Keratinocyte (primary cell): ENCODE measurements around the gene ZMYND8. TPM values are rescaled to one million over a fixed set of nuclear protein-coding genes. Genes with fewer than 3 reads are reported as not detected.

ENCODE experiments used
- DNase-seq: peaks from one replicate; pipeline ENCODE4 v3.0.0-alpha.2; 2011; ENCODE audit warnings: low read depth, missing footprints, low spot score
- FAIRE-seq: peaks from 2 replicates; lab custom pipeline; 2011; peaks lifted over from hg19 to GRCh38; lab: Jason Lieb, UNC
- H2AFZ ChIP-seq: 2 replicates; pipeline ENCODE4 v1.6.0; 2012; ENCODE audit warnings: low read length, control low read depth, inconsistent platforms; ENCODE audit not compliant: control insufficient read depth
- H3K27ac ChIP-seq: 2 replicates; pipeline ENCODE4 v1.5.1; 2011; ENCODE audit warnings: low read length; ENCODE audit not compliant: control insufficient read depth, insufficient read depth
- H3K27me3 ChIP-seq: 3 replicates; pipeline ENCODE4 v1.6.0; 2011; ENCODE audit warnings: low read length; ENCODE audit not compliant: control insufficient read depth, insufficient read depth; ENCODE audit errors: extremely low read depth
- H3K36me3 ChIP-seq, 2 experiments: 2 replicates in 1 of 2; 3 replicates in 1 of 2; pipeline ENCODE4 v1.5.1; 2011; ENCODE audit warnings: low read length in 2 of 2, mild to moderate bottlenecking in 1 of 2; ENCODE audit not compliant: control insufficient read depth in 2 of 2, insufficient read depth in 2 of 2; ENCODE audit errors: extremely low read depth in 1 of 2
- H3K4me1 ChIP-seq: 3 replicates; pipeline ENCODE4 v1.5.1; 2011; ENCODE audit warnings: low read length; ENCODE audit not compliant: control insufficient read depth, insufficient read depth; ENCODE audit errors: extremely low read depth
- H3K4me2 ChIP-seq: 3 replicates; pipeline ENCODE4 v1.6.0; 2011; ENCODE audit warnings: low read depth, low read length; ENCODE audit not compliant: control insufficient read depth, insufficient read depth; ENCODE audit errors: extremely low read depth
- H3K4me3 ChIP-seq, 3 experiments: fragments of 200-600 bp in 1 of 3; sonication (generic) in 1 of 3; 2 replicates in 2 of 3; 3 replicates in 1 of 3; pipeline ENCODE4 v1.5.1; 2011 to 2016; ENCODE audit warnings: low read length in 3 of 3, mild to moderate bottlenecking in 3 of 3, control low read depth in 2 of 3, inconsistent platforms in 1 of 3, low read depth in 1 of 3, mixed read lengths in 1 of 3, mixed run types in 1 of 3, moderate library complexity in 1 of 3; ENCODE audit not compliant: control insufficient read depth in 2 of 3, insufficient read depth in 2 of 3; ENCODE audit errors: extremely low read depth in 1 of 3
- H3K79me2 ChIP-seq: 2 replicates; pipeline ENCODE4 v1.6.0; 2012; ENCODE audit warnings: low read length; ENCODE audit not compliant: control insufficient read depth, insufficient read depth
- H3K9ac ChIP-seq: 3 replicates; pipeline ENCODE4 v1.6.0; 2011; ENCODE audit warnings: low read length; ENCODE audit not compliant: control insufficient read depth, insufficient read depth; ENCODE audit errors: extremely low read depth
- H3K9me1 ChIP-seq: 3 replicates; pipeline ENCODE4 v1.6.0; 2011; ENCODE audit warnings: low read length; ENCODE audit not compliant: control insufficient read depth, insufficient read depth; ENCODE audit errors: extremely low read depth
- H3K9me3 ChIP-seq: 2 replicates; pipeline ENCODE4 v1.5.1; 2012; ENCODE audit warnings: low read depth, low read length; ENCODE audit not compliant: control insufficient read depth
- H4K20me1 ChIP-seq: 3 replicates; pipeline ENCODE4 v1.6.0; 2011; ENCODE audit warnings: low read length; ENCODE audit not compliant: control insufficient read depth, insufficient read depth; ENCODE audit errors: extremely low read depth
- CTCF ChIP-seq, 3 experiments: IDR thresholded peaks in 1 of 3; conservative IDR thresholded peaks in 1 of 3; optimal IDR thresholded peaks in 1 of 3; 2 replicates in 2 of 3; 3 replicates in 1 of 3; pipeline versions ENCODE3 to v1.5.1; 2011; ENCODE audit warnings: low read length in 3 of 3, mild to moderate bottlenecking in 3 of 3, moderate library complexity in 2 of 3, control low read depth in 1 of 3, inconsistent platforms in 1 of 3; ENCODE audit not compliant: insufficient read depth in 2 of 3; ENCODE audit errors: extremely low read depth in 1 of 3
- EZH2 ChIP-seq: IDR thresholded peaks from one replicate; pipeline ENCODE4 v1.6.1; 2012; ENCODE audit warnings: inconsistent platforms, mild to moderate bottlenecking, low read length, moderate library complexity
- dilution Hi-C: fragments of 300-500 bp; cut with MboI; formaldehyde crosslinking; loops from one replicate; pipeline ENCODE4 v1.7.0; 2020; ENCODE audit warnings: low sequenced_read_pairs; ENCODE audit not compliant: extremely low pct_ligation_motif_present
- polyA plus RNA-seq, 5 experiments: library from polyadenylated mRNA; depleted of rRNA in 3 of 5; stranded (reverse) in 3 of 5; stranded (forward) in 1 of 5; unstranded in 1 of 5; fragments of >200 nt; gene quantifications; 1 replicate in 1 of 5; 2 replicates in 3 of 5; 3 replicates in 1 of 5; pipeline versions ENCODE4 v1.2.1 to v1.2.3, GENCODE V29; 2011 to 2012; ENCODE audit warnings: missing spikeins in 2 of 5, low read depth in 1 of 5, low replicate concordance in 1 of 5

Gene ZMYND8
- polyA plus RNA-seq, 1 donor (not counting 4 experiments of a cell fraction or from before 2014, with no cell fraction given): 39.8 TPM

- H4K20me1 ChIP-seq: no peaks in the 10 kb centered on the region
- FAIRE-seq (no peak), DNase-seq (no peak)
- peak overlapping the region; percentile 91 for H3K4me2 ChIP-seq
- peak overlapping the region in 2 of 3 experiments; percentile 56 to 60 for H3K4me3 ChIP-seq
- H3K4me1 ChIP-seq: peaks cover 61% of the 10 kb centered on the region
- H3K79me2 ChIP-seq: peaks cover 11% of the 10 kb centered on the region
- dilution Hi-C loops: no loop called here
- H3K27me3 ChIP-seq: no peaks in the 10 kb centered on the region
- peak overlapping the region; percentile 84 for H2AFZ ChIP-seq
- no peaks in the 10 kb centered on the region for H3K9me3 ChIP-seq
- H3K27ac ChIP-seq: peak overlapping the region; percentile 99
- no peaks in the 10 kb centered on the region for H3K9me1 ChIP-seq
- H3K36me3 ChIP-seq: no peaks in the 10 kb centered on the region
- peak overlapping the region; percentile 86 for H3K9ac ChIP-seq
- TF ChIP-seq EZH2 (no peak), CTCF (optimal IDR thresholded peaks at IDR 0.05 in 1 of 3, IDR thresholded peaks at IDR 0.05 in 1 of 3, conservative IDR thresholded peaks at IDR 0.05 in 1 of 3; ENCODE audit: extremely low read depth in 1 of 3, insufficient read depth in 2 of 3, low read length in 3 of 3) (peak in 1 of 3 experiments; percentile 7)
These were observed 4.0 kb upstream of the ZMYND8 start for GRCh38 chr20:47360297-47361056.

DNA sequence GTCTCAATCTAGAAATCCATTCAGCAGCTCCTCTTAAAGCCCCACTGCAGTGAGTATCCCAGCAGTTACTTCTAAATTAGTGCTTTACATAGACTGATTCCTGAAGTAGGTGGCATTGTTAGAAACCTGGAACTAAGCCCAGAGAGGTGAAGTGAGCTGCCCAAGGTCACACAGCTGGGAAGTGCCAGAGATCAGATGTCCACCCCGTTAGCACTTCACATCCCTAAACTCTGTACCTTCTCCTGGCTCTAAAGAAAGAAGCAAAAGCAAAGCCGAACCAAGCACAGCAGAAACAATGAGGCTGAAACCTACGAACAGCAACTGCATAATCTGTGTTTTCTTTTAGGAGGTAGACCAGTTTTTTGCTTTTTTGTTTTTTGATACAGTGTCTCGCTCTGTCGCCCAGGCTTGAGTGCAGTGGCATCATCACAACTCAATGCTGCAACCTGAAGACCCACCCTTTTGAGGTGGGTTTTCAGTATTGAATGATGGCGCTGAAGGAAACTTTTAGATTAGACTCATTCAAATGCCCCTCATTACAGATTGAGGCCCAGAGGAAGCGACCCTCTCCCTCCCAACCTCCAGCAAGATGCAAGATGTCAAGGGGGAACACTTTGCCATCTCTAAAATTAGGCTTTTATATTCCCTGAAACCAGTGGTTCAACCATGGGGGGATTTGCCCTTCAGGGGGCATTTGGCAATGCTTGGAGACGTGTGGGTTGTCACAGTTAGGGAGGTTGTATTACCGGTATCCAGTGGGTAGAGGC lies 3.2 kb upstream of the ZMYND8 start:
- H3K79me2 ChIP-seq: peaks cover 18% of the 10 kb centered on the region
- peak overlapping the region in 2 of 3 experiments; percentile 13 to 26 for H3K4me3 ChIP-seq
- H3K27me3 ChIP-seq: no peaks in the 10 kb centered on the region
- peak overlapping the region; percentile 99 for H3K27ac ChIP-seq
- peak overlapping the region; percentile 86 for H3K9ac ChIP-seq
- H4K20me1 ChIP-seq: no peaks in the 10 kb centered on the region
- FAIRE-seq: no peak
- H3K9me1 ChIP-seq: no peaks in the 10 kb centered on the region
- H3K9me3 ChIP-seq: no peaks in the 10 kb centered on the region
- dilution Hi-C loops: no loop called here
- TF ChIP-seq EZH2: no peak
- TF ChIP-seq CTCF (optimal IDR thresholded peaks at IDR 0.05 in 1 of 3, IDR thresholded peaks at IDR 0.05 in 1 of 3, conservative IDR thresholded peaks at IDR 0.05 in 1 of 3; ENCODE audit: extremely low read depth in 1 of 3, insufficient read depth in 2 of 3, low read length in 3 of 3): no peak
- no peak overlapping the region for H2AFZ ChIP-seq
- no peaks in the 10 kb centered on the region for H3K36me3 ChIP-seq
- no peak for DNase-seq
- H3K4me1 ChIP-seq: peaks cover 69% of the 10 kb centered on the region
- peak overlapping the region; percentile 91 for H3K4me2 ChIP-seq
